Prostate gland (tissue), 2 donors: ENCODE data around the gene NHERF2.

Experiments used
- CTCF ChIP-seq, 4 experiments: fragments of 200-600 bp in 2 of 4; fragments of 450-650 bp in 2 of 4; sonication (generic) in 2 of 4; IDR thresholded peaks; 1 replicate in 3 of 4; 2 replicates in 1 of 4; pipeline ENCODE4 v1.5.1; 2016 to 2019; ENCODE audit warnings: antibody characterized with exemption in 4 of 4, mild to moderate bottlenecking in 2 of 4, moderate library complexity in 2 of 4
- POLR2A ChIP-seq: fragments of 450-650 bp; IDR thresholded peaks from one replicate; pipeline ENCODE4 v1.6.1; 2016; ENCODE audit warnings: antibody characterized with exemption, mild to moderate bottlenecking
- POLR2AphosphoS5 ChIP-seq: sonication (generic); formaldehyde crosslinking; IDR thresholded peaks from one replicate; pipeline ENCODE4 v1.6.1; 2017; ENCODE audit warnings: antibody characterized with exemption

GRCh38 chr16:2077696-2078095, 51.0 kb downstream of the NHERF2 start:
- TF ChIP-seq CTCF (IDR thresholded peaks at IDR 0.05) (no peak), POLR2AphosphoS5 (no peak), POLR2A (no peak)
